GM18867 (cell line): ENCODE data around the gene FRS3.
A peak's percentile ranks its signal among the peaks of the same experiment; 100 is the strongest.

Source experiments
- ATAC-seq: cut with Tn5 transposase; IDR thresholded peaks from one replicate; pipeline ENCODE4 v1.9.1; 2021; ENCODE audit warnings: mild to moderate bottlenecking, moderate library complexity; ENCODE audit not compliant: unreplicated experiment

The FRS3 gene

GRCh38 chr6:41730531-41731436 lies 48.9 kb downstream of the FRS3 start:
- no peak for ATAC-seq

- no peak for ATAC-seq
Observed at GRCh38 chr6:41729624-41730023, 50.1 kb downstream of the FRS3 start.

- no peak for ATAC-seq
Observed at GRCh38 chr6:41728954-41729353, 50.7 kb downstream of the FRS3 start.

GRCh38 chr6:41728073-41728936 lies 51.4 kb downstream of the FRS3 start:
- ATAC-seq = no peak

DNA sequence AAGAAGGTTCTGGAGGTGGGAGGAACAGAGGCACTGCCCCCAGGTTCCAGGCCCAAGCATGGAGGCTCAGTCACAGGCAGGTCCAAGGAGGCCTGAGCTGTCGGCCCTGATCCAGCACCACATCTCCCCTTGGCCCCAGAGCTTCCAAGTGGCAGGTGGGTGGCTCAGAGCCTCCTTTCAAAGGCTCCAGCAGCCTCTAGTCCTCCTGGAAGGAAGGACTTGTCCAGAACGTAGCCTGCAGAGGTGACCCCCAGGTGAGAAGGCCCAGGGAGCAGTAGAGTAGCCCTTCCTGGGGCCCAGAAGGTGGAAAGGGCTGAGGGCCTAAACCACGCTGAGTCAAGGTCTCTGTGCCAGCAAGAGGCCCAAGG lies 52.0 kb downstream of the FRS3 start:
- no peak for ATAC-seq

DNA sequence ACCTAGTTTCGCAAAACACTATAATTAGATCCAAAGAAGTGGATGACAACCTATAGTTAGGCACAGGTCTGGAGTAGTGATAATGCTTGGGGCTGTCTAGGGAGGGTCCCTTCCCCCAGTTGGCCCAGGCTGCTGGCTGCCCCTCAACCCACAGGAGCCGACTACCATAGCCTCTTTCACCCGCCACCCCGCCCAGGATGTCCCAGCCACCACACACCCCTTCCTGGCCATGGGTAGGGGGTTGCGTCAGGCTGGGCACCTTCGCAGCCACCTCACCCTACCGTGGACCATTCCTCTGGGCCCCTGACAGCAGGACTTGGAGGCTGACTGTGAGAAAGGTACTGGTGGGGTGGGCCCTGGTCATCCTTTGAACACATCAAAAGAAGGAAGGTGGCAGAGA lies 52.8 kb downstream of the FRS3 start:
- ATAC-seq = no peak

GRCh38 chr6:41724586-41725501 lies 54.9 kb downstream of the FRS3 start:
- no peak for ATAC-seq

DNA sequence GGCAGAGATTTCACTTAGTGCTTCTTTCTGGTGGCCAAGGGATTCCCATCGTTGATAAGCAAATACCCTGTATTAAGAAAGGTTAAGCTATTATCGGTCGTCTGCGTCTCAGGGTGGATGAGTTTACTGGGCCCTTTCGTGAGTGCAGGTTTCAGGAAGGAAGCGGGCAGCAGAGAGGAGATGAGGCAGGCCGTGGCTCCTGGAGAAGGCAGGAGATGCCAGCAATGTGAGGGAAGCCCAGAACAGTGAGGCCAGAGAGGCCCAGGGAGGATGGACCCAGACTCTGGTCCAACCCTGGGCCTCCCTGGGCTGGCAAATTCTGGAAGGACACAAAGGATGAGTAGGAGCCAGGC lies 55.5 kb downstream of the FRS3 start:
- ATAC-seq = no peak

- peak; percentile 62 for ATAC-seq
Observed at GRCh38 chr6:41723530-41724227, 56.0 kb downstream of the FRS3 start.

DNA sequence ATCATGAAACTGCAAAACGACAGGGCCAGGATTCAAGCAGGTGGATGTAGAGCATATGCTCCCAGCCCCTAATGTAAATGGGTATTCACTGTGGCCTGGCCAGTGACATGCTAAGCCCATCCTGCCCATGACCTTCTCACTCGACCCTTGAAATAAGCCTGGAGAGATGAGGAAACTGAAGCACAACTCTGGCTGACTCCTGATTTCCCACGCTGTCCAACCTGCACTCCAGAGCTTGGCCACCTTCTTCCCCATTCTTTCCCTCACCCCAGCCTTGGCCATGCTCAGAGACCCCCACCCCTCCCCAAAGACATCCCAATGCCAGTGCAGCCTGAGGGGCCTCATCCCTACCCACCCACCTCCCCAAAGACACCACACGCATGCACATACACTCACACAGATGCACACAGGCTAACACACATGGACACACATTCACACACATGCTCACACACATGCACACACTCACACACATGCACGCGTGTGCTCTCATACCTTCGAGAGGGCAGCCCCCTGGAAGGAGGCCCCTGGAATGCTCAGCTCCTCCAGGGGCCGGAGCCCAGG lies 56.7 kb downstream of the FRS3 start:
- ATAC-seq = no peak

DNA sequence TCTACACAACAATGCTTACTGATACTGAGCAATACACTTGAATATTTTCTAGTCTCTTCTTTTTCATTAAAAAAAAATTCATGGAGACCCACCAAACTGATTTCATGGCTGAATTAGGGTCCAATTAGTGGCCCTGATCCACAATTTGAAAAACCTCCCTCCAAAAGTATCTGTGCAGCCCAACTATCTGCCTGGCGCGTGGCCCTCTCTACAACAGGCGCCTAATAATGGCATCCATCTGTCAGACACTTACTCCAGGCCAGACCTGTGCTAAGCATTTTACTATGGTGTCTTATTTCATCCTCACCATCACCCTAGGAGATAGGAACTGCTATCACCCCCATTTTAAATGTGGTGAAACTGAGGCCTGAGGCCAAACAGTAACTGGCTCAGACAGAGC lies 58.3 kb downstream of the FRS3 start:
- ATAC-seq = no peak

DNA sequence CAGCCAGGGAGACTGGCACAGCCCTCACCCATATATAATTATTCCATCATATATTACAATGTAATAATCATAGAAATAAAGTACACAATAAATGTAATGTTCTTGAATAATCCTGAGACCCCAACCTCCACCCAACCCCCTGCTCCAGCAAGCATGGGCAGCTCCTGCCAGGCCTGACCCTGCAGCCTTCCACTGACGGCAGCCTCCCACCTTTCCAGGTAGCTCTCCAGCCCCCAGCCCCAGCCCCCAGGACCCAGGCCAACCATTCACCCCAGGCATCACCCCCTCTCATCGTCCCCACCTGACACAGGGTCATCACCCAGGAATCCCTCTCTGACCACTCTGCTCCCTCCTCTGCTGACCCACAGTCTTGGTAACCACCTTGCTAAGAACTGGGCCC lies 58.9 kb downstream of the FRS3 start:
- no peak for ATAC-seq

- no peak for ATAC-seq
Observed at GRCh38 chr6:41720262-41720620, 59.5 kb downstream of the FRS3 start.
